HepG2 (cell line): ENCODE data around the gene CRHR1. TPM values are rescaled to one million over a fixed set of nuclear protein-coding genes. Genes with fewer than 3 reads are reported as not detected.

ENCODE experiments used
- ATAC-seq: fragments of 200-7000 bp; cut with Tn5 transposase; 3 replicates; pipeline ENCODE4 v1.9.1; 2020; ENCODE audit warnings: mild to moderate bottlenecking, moderate library complexity
- BruUV-seq: library from RNA; stranded (reverse); fragments of 400-500 nt; replicated peaks from 2 replicates; lab custom pipeline; 2021; lab: Mats Ljungman, UMichigan
- CTCF ChIA-PET: fragments of 300-600 bp; formaldehyde crosslinking; extraction: SDS; loops from one replicate; lab custom pipeline; 2021; ENCODE audit warnings: low total read pairs, inconsistent platforms, low intra/inter-chr PET ratio; lab: Yijun Ruan, JAX
- POLR2A ChIA-PET: fragments of 350-600 bp; sonication (Branson Sonifier 250); formaldehyde crosslinking; loops from one replicate; lab custom pipeline; 2020; ENCODE audit warnings: antibody characterized with exemption, inconsistent platforms; lab: Yijun Ruan, JAX
- DNase-seq: peaks from one replicate; pipeline ENCODE4 v3.0.0-alpha.2; 2015; ENCODE audit warnings: low spot score
- FAIRE-seq: peaks from 3 replicates; lab custom pipeline; 2011; peaks lifted over from hg19 to GRCh38; lab: Jason Lieb, UNC
- H2AFZ ChIP-seq: one replicate; pipeline ENCODE4 v1.6.1; 2011; ENCODE audit warnings: low read length, inconsistent platforms
- H3K27ac ChIP-seq: fragments of 300-600 bp; 3 replicates; pipeline ENCODE4 v1.8.0; 2011; ENCODE audit warnings: mixed run types, mild to moderate bottlenecking, mixed read lengths, low read length, inconsistent platforms; ENCODE audit not compliant: insufficient read depth; ENCODE audit errors: extremely low read length
- H3K27me3 ChIP-seq, 2 experiments: fragments of 200-600 bp in 1 of 2; 2 replicates in 1 of 2; 3 replicates in 1 of 2; pipeline versions ENCODE4 v1.6.0 to v1.8.0; 2011; ENCODE audit warnings: low read length in 2 of 2, mild to moderate bottlenecking in 2 of 2, moderate library complexity in 2 of 2, inconsistent platforms in 1 of 2; ENCODE audit not compliant: insufficient read depth in 2 of 2, control insufficient read depth in 1 of 2
- H3K36me3 ChIP-seq, 2 experiments: fragments of 200-600 bp in 1 of 2; replicated peaks in 1 of 2; 2 replicates in 1 of 2; 3 replicates in 1 of 2; pipeline versions ENCODE4 v1.5.1 to v1.8.0; 2011; ENCODE audit warnings: low read length in 2 of 2, inconsistent platforms in 1 of 2; ENCODE audit not compliant: insufficient read depth in 2 of 2, control insufficient read depth in 1 of 2
- H3K4me1 ChIP-seq: 2 replicates; pipeline ENCODE4 v1.5.1; 2012; ENCODE audit warnings: low read length, inconsistent platforms; ENCODE audit not compliant: insufficient read depth
- H3K4me2 ChIP-seq: 2 replicates; pipeline ENCODE4 v1.6.0; 2011; ENCODE audit warnings: low read depth, low read length, inconsistent platforms
- H3K4me3 ChIP-seq, 3 experiments: fragments of 200-600 bp in 1 of 3; sonication (generic), shearing (Covaris generic) in 1 of 3; replicated peaks in 1 of 3; 2 replicates each; pipeline ENCODE4 v1.5.1; 2011 to 2016; ENCODE audit warnings: low read length in 3 of 3, inconsistent platforms in 2 of 3, low read depth in 2 of 3, mild to moderate bottlenecking in 2 of 3, control low read depth in 1 of 3, mixed read lengths in 1 of 3; ENCODE audit not compliant: insufficient read depth in 1 of 3
- H3K79me2 ChIP-seq: one replicate; pipeline ENCODE4 v1.6.1; 2011; ENCODE audit warnings: low read length, inconsistent platforms; ENCODE audit not compliant: insufficient read depth
- H3K9ac ChIP-seq: 2 replicates; pipeline ENCODE4 v1.6.0; 2011; ENCODE audit warnings: mild to moderate bottlenecking, low read depth, low read length, inconsistent platforms; ENCODE audit not compliant: insufficient read depth
- H3K9me3 ChIP-seq: 2 replicates; pipeline ENCODE4 v1.5.1; 2012; ENCODE audit warnings: mild to moderate bottlenecking, low read length
- H4K20me1 ChIP-seq: 2 replicates; pipeline ENCODE4 v1.6.0; 2011; ENCODE audit warnings: inconsistent platforms, mild to moderate bottlenecking, low read length, moderate library complexity; ENCODE audit not compliant: insufficient read depth
- KAT2B ChIP-seq: fragments of 150-350 bp; IDR thresholded peaks from 2 replicates; pipeline ENCODE4 v1.6.1; 2014; ENCODE audit warnings: low read depth, low read length, borderline replicate concordance
- KDM5A ChIP-seq: fragments of 200-600 bp; sonication (generic); IDR thresholded peaks from 2 replicates; pipeline ENCODE4 v1.7.0; 2018; ENCODE audit warnings: antibody characterized with exemption, mild to moderate bottlenecking, low read length, borderline replicate concordance
- SP2 ChIP-seq: sonication (generic); formaldehyde crosslinking; IDR thresholded peaks from 2 replicates; pipeline ENCODE4 v1.5.1; 2020; ENCODE audit warnings: mild to moderate bottlenecking, missing genetic modification reagents
- TEF ChIP-seq: sonication (generic); formaldehyde crosslinking; IDR thresholded peaks from 2 replicates; pipeline ENCODE4 v1.5.0; 2020; ENCODE audit warnings: missing genetic modification reagents
- ZNF232 ChIP-seq: sonication (generic); formaldehyde crosslinking; IDR thresholded peaks from 2 replicates; pipeline ENCODE4 v1.4.0; 2020; ENCODE audit warnings: missing genetic modification reagents, borderline replicate concordance
- ZNF644 ChIP-seq: IDR thresholded peaks from 2 replicates; pipeline ENCODE4 v1.6.1; 2016; ENCODE audit warnings: low read depth
- WGBS: methylation state at CpG from one replicate; pipeline ENCODE4 v1.1.6; 2017; ENCODE audit warnings: low lambda C conversion rate; 5-methylcytosine and 5-hydroxymethylcytosine counted together
- in situ Hi-C: cut with HindIII; loops from 2 replicates; pipeline ENCODE4 v1.10.0; 2017; ENCODE audit warnings: low pct_unique_long_range_greater_than_20kb; ENCODE audit not compliant: extremely low pct_ligation_motif_present
- intact Hi-C: fragments of 100-400 bp; cut with micrococcal nuclease; formaldehyde crosslinking; loops from one replicate; pipeline ENCODE4 v1.10.0; 2022; ENCODE audit not compliant: unreplicated experiment
- polyA plus RNA-seq, 8 experiments: library from polyadenylated mRNA; depleted of rRNA in 3 of 8; stranded (reverse) in 7 of 8; unstranded in 1 of 8; fragments of >200 nt; fragmentation: Illumina TruSeq in 4 of 8; extraction: Trizol in 4 of 8; gene quantifications; 2 replicates each; pipeline versions ENCODE4 v1.2.1 to v1.2.3, GENCODE V29; 2011 to 2016; ENCODE audit warnings: low read depth in 4 of 8, missing spikeins in 1 of 8, mixed read lengths in 1 of 8; ENCODE audit not compliant: insufficient read depth in 1 of 8
- total RNA-seq, 5 experiments: library from RNA; depleted of rRNA; stranded (reverse); fragments of >200 nt; fragmentation: Illumina TruSeq; extraction: Trizol; gene quantifications; 2 replicates each; pipeline ENCODE4 v1.2.3, GENCODE V29; 2016; ENCODE audit warnings: low read depth in 1 of 5
- TF ChIP-seq, protein P1 (sequence below): IDR thresholded peaks from 2 replicates; pipeline ENCODE4 v1.6.1; 2012; ENCODE audit warnings: low read length, improper control_type of control experiment

Gene CRHR1
- total and polyA plus RNA-seq, 2 of the 13 experiments (the other 11 are each of a cell fraction or from before 2014, with no cell fraction given) = not detected

- no peak overlapping the region for H3K27ac ChIP-seq
- H2AFZ ChIP-seq = no peak overlapping the region
- TF ChIP-seq KDM5A (no peak), KAT2B (no peak), ZNF232 (CRISPR knock-in tag) (no peak), TEF (CRISPR knock-in tag) (no peak), SP2 (no peak), ZNF644 (CRISPR knock-in tag) (no peak)
- TF ChIP-seq, protein P1, sequence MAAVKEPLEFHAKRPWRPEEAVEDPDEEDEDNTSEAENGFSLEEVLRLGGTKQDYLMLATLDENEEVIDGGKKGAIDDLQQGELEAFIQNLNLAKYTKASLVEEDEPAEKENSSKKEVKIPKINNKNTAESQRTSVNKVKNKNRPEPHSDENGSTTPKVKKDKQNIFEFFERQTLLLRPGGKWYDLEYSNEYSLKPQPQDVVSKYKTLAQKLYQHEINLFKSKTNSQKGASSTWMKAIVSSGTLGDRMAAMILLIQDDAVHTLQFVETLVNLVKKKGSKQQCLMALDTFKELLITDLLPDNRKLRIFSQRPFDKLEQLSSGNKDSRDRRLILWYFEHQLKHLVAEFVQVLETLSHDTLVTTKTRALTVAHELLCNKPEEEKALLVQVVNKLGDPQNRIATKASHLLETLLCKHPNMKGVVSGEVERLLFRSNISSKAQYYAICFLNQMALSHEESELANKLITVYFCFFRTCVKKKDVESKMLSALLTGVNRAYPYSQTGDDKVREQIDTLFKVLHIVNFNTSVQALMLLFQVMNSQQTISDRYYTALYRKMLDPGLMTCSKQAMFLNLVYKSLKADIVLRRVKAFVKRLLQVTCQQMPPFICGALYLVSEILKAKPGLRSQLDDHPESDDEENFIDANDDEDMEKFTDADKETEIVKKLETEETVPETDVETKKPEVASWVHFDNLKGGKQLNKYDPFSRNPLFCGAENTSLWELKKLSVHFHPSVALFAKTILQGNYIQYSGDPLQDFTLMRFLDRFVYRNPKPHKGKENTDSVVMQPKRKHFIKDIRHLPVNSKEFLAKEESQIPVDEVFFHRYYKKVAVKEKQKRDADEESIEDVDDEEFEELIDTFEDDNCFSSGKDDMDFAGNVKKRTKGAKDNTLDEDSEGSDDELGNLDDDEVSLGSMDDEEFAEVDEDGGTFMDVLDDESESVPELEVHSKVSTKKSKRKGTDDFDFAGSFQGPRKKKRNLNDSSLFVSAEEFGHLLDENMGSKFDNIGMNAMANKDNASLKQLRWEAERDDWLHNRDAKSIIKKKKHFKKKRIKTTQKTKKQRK = no peak
- no peak overlapping the region for H3K9ac ChIP-seq
- ChIA-PET POLR2A (no interaction called here), CTCF (no interaction called here)
- intact Hi-C loops (no loop called here), in situ Hi-C loops (no loop called here)
- peaks cover 18 to 83% of the 10 kb centered on the region in 2 experiments for H3K27me3 ChIP-seq
- no peaks in the 10 kb centered on the region for H3K36me3 ChIP-seq
- no peaks in the 10 kb centered on the region for H4K20me1 ChIP-seq
- H3K79me2 ChIP-seq = no peaks in the 10 kb centered on the region
- H3K4me3 ChIP-seq = no peak overlapping the region
- DNase-seq (no peak), FAIRE-seq (no peak), ATAC-seq (no peak)
- no TSS peak for BruUV-seq
- H3K4me2 ChIP-seq = no peak overlapping the region
- H3K9me3 ChIP-seq = no peaks in the 10 kb centered on the region
- WGBS = 5% methylated on average over 4 of the region's 9 CpGs
- peaks cover 8% of the 10 kb centered on the region for H3K4me1 ChIP-seq
Measured at GRCh38 chr17:45821147-45821546, 37.0 kb downstream of the CRHR1 start.
